Fibroblast of skin of right biceps (primary cell): ENCODE results near the gene CFAP73.
"Not testable (repeated sequence)": the region's sequence is repeated elsewhere in the genome, so short reads cannot be mapped to it uniquely, and the experiment has no call there.

Source experiments
- DNase-seq: peaks from one replicate; pipeline ENCODE4 v3.0.0-alpha.2; 2013

CFAP73 gene

DNA sequence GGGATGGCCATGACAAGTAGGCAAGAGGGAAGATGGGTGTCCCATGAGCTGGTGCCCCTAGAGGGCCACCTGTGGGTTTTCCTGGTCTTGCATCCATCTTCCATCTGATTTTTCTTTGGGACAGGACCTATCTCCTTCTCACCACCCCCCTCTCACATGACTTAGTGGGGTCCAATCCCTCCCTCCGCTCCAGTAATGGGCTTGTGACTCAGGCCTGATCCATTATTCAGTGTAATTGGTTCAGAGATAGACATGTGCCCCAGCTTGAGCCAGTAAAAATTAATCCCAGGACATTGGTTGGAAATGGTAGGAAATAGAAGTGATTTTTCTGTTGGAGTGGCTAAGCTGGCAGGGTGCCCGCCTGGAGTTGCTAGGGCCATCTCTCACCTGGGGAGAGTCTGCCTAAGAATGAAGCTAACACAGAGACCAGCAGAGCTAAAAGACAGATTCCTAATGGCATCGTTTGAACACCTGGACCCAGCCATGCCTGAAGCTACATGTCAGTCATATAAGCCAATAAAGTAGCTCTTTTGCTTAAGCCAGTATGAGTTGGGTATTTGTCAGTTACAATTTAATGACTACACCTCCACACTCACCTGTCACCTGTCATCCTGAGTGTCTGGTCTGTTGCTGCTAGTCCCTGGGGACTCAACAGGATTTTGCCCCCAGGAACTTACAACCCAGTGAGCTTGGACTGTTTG is 28.7 kb upstream of the CFAP73 start:
- DNase-seq = no peak

DNA sequence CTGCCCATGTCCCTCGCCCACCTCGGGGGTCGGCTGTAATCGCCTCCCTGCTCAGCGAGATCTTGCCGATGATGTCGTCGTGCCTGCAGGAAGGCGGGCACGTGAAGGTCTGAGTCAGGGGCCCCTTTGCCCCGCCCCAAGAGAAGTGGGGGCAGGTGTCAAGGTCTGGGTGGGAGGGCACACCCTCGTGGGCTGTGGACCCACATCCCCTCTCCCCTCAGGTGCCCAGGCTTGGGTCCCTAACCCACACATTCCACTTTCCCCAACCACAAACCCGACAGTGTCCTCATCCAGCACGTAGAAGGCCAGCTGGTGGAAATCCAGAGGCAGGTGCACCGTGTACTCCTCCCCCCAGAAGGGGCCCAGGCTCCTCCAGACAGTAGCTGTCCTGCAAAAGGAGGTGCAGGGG is 21.7 kb upstream of the CFAP73 start:
- DNase-seq = no peak

DNA sequence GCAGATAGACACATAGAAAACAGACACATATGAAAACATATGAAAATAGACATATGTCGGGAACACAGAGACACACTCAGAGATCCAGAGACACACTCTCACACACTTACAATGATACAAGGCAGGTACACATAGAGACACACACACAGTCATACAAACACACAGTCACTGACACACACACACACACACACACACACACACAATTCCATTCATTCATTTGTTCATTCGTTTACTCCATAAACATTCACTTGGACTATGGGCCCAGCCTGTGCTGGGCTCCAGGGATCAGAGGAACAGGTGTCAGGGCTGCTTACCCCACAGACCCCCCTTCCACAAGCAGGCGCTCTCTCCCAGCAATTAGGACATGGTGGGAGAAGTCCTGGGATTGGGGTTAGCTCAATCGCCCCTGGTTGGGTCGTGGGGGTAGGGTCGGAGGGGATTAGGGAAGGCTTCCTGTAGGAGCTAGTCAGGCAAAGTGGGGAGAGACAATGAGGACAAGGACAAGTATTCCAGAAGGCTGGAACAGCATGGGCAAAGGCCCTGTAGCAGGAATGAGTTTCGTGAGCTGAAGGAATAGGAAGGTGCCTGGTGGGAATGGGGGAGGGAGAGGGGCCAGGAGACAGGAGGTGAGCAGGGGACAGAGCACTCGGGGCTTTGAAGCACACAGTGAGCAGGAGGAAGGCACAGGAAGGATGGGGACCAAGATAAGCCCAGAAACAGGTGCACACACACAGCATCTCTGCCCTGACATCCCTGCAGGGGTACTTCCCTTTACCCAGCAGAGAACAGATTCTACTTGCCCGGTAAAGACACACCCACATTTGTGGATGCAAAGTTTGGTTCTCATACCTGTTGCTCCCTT is 20.5 kb upstream of the CFAP73 start:
- no peak for DNase-seq

DNA sequence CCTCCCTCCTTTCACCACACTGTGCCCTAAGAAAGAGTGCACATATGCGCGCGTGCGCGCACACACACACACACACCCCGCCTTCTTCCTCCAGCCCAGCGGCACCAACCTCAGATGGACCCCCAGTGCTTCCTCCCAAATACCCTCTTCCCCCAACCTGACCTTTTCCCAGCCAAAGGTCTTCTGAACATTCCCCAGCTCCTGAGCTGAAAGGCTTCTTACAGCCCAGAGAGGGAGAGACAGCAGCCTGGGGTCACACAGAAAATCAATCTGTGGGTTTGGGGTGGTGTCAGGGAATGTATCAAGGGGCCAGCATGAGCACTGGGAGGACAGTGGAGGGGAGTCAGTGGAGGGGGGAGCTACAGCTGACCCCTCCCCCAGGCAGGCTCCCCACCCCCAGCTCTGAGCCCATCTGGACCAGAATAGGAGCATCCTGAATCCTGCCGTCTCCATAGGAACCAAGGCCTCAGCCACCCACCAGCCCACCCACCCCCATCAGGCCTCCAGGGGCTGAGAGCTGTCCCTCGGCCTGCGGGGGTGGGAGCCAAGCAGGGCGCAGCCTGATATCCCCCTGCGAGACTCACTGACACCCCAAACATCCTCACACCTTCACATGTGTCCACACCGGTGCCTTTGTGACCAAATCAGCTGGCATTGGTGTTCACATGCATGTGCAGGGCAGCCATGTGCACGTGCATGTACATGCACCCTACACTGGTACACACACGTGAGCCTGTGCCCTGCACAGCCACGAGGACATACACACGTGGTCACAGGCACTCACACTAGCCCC is 19.7 kb upstream of the CFAP73 start:
- DNase-seq = no peak

DNA sequence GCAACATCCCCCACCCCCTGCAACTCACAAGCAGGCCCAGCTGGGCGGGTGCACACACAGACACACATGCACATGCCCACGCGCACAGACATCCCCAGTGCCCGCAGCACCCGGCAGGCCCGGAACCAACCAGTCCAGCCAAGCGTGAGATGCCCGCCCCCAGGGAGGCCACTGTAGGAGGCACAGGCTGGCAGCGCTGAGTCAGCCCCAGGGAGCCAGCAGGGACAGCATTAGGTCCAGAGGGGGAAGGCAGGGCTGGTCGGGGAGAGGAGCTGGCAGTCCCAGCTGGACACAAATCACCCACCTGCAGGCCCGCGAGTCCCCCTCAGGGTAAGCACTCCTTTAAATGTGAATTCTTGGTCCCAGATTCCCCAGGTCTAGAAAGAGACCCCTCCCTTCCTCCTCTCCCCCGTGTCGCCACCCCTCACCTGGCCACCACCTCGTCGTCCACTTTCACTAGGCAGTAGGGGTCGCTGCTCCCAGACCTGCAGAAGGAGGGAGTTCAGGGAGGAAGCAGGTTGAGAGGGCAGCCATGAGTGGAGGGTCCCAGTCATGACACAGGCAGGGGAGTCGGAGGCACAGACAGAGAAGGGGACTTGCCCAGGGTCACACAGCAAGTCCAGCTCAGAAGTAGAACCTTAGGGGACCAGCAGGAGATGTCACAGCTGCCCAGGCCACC is 18.9 kb upstream of the CFAP73 start:
- no peak for DNase-seq

DNA sequence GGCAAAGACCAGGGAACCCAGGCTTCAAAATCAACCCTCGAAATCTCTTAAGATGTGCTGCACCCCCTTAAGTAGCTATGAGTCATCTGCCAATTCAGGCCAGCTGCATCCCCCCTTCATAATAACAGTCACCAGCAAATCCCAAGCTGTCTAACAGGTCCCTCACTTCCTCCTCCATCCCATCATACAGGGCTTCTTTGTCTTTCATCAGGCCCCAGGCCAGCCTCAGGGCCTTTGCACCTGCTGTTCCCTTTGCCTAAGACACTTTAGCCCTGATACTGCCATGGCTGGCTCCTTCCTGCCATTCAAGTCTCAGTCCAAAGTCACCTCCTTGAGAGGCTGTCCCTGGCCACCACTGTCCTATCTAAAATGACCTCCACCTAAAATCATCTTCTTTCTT is 18.0 kb upstream of the CFAP73 start:
- DNase-seq = no peak

DNA sequence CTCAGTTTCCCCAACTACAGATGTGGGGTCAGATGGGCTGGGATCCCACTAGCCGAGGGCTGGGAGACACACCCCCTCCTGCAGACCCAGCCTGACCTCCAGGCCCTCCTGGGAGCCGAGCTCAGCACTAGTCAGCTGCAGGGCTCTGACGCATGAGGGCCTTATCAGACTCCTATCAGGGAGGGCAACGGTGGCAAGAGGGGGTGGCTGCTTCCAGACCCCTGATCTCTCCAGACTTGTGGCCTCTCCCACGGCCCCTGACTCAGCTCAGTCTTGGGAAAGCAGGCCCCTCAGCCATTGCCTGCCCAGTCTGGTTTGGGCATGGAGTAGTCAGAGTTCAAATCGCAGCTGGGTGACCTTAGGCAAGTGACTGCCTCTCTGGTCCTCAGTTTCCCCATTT is 16.5 kb upstream of the CFAP73 start:
- DNase-seq = no peak

DNA sequence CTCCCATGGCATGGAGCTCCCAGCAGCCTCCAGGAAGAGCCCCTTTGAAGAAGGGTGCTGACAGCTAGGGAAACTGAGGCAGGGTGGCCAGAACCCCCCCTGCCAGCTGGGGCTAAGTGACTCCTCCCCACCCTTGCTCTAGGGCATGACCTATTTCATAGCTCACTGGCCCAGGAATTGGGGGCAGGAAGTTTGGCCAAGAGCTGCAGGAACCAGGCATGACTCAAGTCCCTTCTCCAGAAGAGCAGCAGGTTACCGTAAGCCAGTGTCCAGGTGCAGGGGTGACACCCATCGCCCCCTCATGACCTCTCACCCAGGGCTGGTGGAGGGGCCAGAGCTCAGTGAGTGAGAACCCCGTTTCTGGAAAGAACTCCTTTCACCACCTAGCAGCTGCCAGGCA is 15.9 kb upstream of the CFAP73 start:
- no peak for DNase-seq

DNA sequence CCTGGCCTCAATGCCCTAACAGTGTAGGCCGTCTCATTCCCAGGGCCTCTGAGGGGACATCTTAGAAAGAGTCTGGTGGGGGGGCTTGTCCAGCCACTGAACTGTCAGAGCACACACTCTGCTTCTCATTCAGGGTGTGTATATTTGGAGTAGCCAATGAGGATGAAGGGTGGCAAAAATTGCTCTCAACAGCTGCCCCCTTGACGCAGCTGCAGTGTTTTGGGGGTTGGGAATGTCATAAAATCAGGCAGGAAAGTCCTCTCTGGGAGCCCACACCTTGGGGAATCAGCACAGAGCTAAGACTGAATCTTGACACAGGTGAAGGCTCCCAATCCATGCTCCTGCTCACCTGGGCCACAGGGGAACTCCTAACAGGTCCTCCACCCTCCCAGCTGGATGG is 15.5 kb upstream of the CFAP73 start:
- DNase-seq = no peak

DNA sequence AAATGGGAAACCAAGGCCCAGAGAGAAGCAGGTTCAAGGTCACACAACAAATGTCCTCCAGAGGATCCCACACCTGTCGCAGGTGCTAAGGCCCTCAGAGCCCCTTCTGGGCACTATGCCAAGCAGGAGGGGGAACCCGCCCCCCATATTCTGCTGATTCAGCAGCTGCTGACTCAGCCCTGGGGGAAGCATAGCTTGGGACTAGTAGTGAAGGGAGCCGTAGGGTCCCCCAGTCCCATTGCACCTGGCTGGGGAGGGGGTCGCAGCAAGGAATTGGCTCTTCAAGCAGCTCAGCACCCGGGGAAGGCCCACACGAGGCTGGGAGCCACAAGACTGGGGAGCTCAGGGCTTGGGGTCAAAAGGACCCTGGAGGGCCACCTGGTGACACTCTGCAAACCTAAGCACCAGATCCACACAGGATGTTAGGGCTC is 15.0 kb upstream of the CFAP73 start:
- DNase-seq = no peak

DNA sequence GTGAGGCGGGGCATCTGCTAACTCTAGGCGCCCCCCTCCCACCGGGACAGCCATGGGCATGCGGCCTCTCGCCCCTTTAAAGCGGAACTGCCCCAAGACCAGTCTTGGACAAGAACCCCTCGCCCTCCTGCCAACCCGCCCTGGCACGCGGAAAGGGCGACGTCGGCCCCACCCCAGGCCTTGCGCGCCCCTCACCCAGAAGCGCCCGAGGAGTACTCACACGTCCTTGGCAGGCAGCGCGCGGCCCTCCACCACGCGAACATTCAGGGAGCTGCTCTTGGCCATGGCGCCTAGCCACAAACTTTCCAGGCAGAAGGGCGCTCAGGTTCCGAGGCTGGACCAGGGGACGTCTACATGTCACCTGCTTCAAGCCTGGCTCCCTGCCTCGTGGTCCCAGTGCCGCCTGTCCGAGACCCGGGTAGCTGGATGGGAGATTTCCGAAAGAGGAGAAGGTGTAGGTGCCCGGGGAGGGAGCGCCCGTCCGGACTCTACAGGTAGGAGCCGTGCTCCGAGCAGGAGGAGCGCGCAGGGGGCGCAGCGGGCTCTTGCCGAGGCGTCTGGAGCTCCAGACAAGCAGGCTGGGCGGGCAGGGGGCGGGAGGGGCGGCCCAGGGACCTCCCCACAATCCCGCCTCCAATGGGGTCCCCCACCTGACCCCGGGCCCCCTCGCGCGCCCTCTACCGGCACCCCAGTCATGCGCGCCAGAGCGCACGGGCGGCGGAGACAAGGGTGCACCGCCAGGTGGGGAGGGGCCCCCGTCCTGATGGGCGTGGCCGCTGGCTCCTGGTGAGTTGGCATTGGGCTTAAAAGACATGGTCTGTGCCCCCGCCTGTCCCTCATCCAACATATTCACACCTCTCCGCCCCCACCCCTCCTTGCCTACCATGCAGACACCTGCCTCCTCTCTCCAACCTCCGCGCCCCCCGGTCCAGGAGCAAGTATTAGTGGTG is 14.1 kb upstream of the CFAP73 start, which contains the start of gene RASAL1:
Gene RASAL1 (minus strand): TSS at position 584 of the 950 bp plus-strand sequence. CDS start 299 bp downstream, at position 285.
- DNase-seq = no peak

DNA sequence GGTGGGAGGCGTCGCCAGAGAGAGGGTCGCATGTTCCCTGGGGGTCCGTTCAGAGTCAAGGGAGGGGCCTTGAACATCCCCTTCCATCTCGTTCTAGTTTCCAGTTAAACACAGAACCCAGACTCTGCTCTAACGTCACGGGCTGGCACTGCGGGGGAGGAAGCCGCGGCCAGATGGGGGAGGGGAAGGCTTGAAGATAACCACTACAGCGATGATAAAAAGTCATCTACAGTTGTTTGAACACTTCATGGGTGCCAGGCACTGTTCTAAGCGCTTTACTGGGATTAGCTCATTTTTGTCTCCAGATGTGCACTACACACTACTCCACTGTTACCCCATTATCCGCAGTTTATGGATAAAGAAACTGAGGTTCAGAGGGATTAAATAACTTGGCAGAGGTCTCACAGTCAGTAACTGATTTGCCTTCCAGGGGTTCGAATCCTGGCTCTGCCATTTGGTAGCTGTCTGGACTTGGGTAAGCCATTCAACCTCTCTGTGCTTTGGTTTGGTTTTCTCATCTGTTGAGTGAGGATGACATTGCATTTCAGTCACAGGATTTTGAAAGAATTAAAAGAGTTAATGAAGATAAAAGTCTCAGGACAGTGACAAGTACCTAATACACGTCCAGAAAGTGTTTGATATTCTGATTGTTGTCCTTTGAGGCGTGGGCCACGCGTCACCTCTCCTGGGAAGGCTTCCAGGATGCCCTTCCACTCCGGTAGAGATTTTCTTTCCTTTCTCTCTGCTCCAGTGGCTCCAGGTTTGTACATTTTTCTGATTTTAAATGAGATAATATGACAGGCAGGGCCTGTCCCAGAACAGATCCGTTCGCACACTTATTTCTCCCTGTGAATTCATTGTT is 13.2 kb upstream of the CFAP73 start:
- no peak for DNase-seq

DNA sequence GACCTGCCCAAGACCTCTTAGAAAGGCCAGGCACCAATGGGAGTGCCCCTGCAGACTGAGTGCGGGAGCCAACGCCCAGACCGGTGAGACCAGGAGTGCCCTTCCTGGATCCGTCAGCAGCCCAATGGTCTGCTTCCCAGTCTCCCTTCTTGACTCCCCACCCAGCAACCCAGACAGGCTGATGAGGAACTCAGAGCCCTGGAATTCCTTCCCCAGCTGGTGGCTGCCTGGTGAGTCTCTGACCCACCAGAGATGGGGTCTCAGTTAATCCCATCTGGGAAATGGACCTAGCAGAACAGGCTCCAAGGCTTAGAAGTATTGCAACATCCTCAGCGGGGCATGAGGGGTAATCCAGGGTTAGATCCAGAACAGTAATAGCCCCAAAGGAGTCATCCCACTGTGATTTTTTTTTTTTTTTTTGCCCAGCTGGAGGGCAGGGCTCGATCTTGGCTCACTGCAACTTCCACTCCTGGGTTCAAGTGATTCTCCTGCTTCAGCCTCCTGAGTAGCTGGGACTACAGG is 12.5 kb upstream of the CFAP73 start:
- no peak for DNase-seq

DNA sequence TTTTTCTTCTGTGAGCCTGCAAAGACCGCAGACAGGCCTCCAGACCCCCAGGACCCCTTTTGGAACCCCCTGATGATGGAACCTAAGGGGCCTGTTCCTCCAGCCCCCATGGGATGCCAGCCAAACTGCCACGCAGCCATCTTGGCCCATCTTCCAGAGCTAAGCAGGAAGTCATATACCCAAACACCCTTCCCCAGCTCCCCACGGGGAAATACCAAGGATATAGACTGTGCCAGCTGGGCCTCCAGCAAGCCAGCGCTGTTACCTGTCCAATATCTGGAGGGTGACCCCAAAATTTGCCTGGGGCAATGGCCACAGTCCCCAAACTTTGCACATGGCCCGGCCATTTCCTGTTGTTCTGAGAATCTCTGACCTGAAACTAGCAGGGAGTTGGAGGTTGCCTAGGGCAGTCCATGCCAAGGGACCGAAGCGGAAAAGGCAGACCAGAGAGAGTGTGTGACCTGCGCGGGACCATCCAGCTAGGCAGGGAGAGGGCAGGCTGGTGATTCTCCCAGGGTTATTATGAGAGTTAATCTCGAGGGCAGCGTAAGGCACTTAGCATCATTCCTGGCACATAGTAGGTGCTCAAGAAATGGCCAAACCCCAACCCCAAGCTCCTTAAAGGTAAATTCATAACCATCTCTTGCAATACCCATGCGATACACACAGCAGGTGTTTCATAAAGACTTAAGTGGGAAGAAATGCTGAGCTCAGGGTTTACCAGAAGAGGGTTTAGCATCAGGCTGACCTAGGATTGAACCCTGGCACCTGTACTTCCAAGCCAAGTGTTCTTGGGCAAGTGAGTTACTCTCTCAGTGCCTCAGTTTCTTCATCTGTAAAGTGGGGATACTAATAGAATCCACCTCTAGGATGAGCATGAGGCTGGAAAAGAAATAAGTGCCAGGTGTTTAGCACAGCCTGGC is 11.4 kb upstream of the CFAP73 start:
- DNase-seq = no peak

DNA sequence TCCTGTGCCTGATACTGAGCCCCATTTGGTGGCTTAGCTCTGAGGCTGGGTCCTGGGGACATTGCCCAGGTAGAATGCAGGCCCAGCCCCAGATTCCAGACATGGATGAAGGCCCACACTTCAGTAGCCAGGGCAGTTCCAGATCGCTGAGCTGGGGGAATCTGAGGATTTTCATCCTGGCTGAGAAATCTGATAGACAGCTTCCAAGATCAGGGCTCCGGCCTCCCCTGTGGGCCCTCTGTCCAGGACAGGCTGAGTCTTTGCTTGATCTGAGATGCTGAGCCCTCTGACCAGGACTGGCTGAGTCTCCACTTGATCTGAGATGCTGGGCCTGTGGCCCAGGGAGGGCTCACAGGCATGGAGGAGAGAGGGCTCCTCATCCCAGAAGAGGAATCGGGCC is 10.7 kb upstream of the CFAP73 start:
- DNase-seq = no peak

DNA sequence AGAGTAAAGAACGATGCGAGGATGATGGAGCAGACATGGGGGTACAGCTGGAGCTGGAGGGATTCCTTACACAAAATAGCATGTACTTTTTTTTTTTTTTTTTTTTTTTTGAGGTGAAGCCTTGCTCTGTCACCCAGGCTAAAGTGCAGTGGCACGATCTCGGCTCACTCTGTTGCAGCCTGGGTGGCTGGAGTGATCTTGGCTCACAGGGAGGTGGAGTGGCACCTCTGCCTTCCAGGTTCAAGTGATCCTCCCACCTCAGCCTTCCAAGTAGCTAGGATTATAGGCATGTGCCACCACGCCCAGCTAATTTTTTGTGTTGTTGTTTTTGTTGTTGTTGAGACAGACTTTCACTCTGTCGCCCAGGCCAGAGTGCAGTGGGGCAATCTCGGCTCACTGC is 8.8 kb upstream of the CFAP73 start:
- DNase-seq = no peak

DNA sequence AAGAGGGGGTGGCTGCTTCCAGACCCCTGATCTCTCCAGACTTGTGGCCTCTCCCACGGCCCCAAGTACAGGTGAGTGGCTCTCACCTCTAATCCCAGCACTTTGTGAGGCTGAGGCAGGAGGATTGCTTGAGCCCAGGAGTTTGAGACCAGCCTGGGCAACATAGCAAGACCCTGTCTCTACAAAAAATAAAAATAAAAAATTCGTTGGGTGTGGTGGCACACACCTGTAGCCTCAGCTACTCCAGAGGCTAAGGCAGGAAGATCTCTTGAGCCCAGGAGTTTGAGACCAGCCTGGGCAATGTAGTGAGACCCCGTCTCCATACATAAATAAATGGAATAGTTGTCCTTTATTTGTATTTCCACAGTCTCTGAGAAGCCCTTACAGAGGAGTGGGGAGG is 7.8 kb upstream of the CFAP73 start:
- DNase-seq = not testable (repeated sequence)

DNA sequence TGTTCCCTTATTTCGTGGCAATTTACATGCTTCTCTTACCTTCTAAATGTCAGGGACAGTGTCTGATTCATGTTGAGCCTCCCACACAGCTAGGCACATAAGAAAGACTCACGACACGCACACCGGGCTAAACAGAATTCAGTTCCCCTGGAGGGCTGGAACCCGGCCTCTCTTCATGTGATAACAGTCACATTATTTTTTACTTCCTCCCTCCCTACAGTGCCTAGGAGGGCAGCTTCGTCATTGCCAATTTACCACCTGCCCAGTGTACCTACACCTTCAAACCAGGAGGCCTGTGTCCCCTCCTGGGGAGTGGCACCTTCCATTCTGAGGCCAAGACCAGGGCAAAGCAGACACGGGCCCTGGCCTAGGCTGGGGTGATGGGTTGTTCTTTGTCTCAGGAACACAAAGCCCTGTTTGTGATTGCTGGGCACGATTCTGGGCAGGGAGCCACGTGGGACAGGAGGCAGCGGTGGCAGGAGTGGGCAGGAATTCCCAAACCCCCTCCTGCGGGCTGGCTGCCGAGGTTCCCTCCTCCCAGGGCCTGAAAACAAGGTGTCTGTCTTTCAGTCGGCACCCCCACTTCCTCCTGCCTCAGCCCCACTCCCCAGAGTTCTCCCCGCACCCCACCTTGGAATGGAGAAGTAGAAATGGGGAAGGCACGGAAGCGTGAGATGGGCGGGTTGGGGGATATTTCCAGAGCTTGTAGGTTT is 7.2 kb upstream of the CFAP73 start:
- no peak for DNase-seq
